Measurements from ENCODE around the gene USP49.
A peak's percentile ranks its signal among the peaks of the same experiment; 100 is the strongest.

The USP49 gene

DNA sequence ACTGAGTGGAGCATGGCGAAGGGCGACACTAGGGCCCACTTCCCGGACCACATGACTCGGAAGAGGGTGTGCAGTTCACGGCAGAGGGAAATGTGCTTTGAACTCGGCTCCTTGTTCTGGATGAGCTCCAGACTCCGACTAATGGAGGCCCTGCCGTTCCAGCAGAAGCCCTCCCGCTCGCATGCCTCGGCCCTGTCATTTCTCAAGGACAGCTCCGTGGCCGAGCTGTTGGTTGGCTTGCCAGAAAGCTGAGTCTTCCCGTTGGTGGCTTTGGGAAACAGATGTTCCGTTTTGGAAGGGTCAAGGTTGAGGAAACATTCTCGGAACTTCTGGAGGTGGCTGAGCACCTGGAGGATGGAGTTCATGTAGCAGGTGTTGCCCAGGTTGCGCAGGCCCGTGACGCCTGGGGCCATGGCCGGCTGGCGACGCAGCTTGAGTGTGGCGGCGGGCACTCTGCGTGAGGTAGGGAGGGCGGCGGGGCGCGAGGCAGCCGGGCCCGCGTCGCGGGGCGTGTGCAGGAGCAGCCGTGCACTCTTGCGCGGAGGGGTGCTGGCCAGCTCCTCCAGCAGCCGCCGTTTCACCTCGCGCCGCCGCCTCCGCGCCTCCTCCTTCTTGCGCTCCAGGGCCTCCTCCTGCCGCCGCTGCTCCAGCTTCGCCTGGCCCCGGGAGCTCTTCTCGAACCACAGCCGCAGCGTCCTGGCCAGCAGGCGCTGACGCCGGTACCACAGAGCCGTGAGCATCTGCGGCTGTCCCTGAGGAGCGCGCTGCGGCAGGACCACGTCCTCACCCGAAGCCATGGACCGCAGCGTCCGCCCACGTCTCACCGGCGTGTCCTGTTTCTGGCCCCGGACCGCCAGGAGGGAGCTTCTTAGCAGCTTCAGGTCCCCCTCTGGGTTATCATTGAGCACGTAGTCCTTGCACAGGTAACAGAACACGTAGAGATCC lies 89.1 kb downstream of the USP49 start:
- no peak for DNase-seq

DNA sequence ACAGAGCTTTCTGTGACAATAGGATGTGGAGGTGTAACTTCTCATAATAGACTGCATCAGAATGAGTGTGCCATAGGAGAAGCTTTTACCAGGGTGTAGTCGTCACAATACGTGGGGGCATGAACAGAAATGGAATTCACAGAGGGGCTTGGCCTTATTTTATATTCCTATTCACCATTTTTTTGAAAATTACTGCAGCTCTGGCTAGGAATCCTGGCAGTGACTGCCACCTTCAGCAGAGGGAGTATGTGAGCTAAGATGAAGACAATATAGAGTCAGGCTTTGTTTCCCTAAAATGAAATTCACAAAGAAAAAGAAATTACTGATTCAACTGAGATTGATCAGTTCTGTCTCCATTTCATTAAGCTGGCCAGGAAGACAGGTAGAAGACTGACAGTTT lies 93.8 kb downstream of the USP49 start:
- no peak for DNase-seq

DNA sequence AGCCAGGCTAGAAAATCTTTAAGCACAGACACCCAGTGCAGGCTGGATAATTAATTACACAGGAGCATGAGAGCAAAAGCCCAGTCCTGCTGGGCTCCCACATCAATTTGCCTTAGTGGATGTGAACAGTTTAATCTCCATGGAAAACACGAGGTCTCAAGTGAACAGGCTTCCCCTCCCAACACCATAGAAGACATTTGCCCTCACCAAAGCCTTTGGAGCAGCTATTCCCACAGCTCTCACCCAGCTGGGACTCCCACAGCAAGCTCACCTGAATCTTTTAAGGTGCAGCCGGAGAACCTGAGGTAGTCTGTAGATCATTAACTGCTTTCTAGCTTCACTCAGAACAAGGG lies 95.6 kb downstream of the USP49 start:
- no peak for DNase-seq

DNA sequence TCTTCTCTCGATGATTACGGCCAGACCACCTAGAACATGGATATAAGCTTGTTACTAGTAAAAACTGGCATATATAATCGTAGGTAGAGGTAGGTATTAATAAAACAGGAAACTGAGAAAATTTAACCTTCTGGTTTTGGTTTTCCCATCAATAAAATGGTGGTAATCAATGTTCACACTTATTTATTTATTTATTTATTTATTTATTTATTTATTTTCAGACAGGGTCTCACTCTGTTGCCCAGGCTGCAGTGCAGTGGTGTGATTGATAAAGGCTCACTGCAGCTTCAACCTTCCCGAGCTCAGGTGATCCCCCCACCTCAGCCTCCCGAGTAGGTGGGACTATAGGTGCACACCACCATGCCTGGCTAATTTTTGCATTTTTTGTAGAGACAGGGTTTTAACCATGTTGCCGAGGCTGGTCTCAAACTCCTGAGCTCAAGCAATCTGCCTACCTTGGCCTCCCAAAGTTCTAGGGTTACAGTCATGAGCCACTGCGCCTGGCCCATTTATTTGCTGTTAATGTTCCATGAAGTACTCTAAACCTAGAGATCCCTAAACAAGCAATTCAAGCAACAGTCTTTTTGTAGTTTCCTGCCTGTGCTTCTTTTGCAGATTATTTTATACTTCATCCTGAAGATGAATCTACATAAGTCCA lies 96.1 kb downstream of the USP49 start:
- DNase-seq = no peak

DNA sequence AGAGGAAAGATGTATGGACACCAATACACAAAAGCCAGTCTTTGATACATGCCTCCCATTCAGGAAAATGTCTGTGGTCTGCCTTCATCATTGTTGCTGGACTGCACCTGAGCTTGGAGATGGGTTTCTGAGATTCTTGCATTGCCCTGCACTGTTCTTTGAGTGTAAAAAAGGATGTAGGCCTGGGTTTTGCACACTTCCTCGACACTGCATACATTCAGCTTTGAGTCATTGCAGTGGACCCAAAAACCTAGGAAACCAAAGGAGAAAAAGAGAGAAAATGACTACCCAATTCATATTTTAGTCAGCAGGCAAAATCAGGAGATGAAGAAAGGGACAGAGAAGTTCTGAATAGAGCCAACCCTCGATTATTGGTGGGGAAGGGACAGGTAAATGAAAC lies 98.7 kb downstream of the USP49 start:
- DNase-seq = no peak

DNA sequence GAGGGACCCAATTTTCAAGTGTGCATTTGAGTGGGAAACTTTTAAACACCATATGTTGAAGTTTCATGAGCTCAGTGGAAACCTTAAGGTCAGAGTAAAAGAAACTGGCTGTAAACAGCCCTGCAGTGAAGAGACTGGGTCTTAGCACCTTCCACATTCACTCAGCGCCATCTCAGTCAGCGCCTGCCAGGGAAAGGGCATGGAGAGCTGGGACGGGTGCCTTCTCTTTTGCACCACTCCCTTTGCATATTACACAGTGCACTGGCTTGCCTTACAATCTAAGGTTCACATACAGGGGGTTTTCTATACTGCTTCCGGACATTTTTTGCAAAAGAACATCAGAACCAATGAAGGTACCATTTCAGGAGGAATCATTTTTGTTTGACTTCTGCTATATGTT lies 103.2 kb downstream of the USP49 start:
- DNase-seq = no peak

DNA sequence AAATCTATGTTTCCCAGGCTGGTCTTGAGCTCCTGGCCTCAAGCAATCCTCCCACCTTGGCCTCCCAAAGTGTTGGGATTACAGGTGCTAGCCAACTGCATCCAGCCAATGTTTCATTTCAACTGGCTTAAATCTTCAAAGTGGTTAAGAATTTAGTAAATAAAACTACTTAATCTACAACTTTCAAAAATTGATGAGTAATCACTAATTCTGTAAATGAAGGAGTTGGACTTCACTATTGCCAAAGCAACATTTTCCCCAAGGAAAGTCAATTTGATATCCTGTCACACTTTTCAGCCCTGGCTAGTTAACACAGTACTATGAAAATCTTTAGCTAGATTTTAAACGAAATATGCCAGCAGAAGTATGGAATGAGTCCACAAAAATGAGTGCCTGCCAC lies 103.9 kb downstream of the USP49 start:
- no peak for DNase-seq

DNA sequence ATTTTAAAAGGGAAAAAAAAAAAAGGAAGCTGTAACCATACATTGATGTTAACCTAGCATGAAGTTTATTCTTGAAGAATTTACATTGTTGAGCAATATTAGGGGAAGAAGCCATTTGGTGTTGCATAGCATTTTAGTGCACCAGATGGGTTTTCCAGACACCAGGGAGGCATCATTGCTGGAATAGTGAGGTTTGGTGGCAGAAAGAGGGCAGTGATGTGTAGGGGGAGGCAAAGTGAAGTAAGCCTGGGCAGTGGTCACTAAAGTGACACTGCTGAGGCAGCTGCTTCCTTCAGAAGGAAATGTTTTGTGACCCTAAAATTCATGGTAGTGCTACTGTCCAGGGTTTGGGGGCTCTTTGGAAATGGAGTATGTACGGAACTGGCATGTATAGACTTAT lies 105.1 kb downstream of the USP49 start:
- no peak for DNase-seq

DNA sequence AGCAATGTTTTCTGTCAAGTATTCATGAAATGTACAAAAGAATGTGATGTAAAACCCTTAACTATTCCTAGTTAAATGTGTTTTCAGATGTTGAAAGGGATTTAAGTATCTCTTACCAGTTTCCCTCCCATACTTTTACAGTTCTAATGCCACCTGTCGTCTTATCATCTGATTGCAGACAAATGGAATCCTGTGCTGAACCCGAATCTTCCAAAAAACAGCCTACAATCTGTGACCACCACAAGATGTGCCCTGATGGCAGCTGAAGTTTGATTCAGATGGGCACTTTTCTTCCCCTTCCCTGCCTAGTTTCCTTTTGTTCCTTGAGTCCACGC lies 105.8 kb downstream of the USP49 start:
- DNase-seq = no peak

DNA sequence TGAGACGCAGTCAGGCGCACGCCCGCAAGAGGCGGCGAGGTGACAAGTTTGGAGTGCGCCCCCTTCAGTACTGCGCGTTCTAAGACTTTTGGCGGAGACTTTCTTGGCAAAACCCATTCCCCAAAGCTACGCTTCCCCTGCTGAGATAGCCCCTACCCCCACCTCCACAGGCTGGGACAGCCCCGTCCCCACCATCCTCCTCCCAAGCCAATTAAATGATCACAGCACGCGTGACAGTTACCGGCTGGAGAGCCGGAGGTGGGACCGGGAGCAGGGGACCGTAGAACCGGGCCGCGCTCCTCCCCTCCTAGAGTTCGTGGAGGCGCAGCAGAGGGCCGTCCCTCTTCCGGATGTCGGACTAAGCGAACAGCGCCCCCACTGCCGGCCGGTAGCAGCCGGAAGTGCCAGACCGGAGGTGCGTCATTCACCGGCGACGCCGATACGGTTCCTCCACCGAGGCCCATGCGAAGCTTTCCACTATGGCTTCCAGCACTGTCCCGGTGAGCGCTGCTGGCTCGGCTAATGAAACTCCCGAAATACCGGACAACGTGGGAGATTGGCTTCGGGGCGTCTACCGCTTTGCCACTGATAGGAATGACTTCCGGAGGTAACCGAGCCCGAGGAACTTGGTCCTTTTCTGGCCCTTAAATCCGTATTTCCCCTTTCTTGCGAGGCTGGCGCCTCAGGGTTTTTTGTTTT lies 107.8 kb downstream of the USP49 start, which contains the start of gene TOMM6:
Gene TOMM6, plus strand, starts transcription at position 476 of the 699 bp plus-strand sequence. Its CDS starts 4 bp downstream, at position 480.
- DNase-seq = peak; percentile 96

DNA sequence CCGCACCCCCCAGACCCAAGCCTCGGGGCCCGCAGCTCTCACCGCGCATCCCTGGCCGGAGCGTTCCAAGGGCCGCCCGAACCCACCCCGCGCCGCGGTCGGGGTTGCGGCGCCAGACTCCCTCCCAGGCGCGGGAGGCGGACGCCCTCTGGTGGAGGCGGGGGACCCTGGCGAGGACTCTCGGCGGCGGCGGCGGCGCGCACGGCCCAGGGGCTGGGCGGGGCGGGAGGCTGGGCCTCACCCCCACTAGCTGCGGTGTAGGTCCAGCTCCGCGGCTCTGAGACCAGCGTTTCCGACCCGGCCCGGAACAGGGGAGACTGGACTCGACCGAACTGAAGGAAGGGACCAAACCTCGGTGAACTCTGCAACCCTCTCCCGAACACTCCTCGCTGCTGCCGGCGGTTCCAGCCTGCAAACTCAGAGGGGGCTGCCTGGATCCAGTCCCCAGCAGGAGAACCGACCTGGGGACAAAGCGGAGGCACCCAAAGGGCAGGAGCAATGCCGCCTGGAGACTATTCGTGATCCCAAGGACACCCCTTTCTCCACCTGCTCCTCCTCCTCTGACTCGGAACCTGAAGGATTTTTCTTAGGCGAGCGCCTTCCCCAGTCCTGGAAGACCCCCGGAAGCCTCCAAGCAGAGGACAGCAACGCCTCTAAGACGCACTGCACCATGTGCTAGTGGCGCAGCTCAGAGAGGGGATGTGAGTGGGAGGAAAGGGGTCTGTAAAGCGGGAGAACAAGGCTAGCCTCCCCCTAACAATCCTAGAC lies 108.5 kb downstream of the USP49 start:
- DNase-seq = peak; percentile 89

DNA sequence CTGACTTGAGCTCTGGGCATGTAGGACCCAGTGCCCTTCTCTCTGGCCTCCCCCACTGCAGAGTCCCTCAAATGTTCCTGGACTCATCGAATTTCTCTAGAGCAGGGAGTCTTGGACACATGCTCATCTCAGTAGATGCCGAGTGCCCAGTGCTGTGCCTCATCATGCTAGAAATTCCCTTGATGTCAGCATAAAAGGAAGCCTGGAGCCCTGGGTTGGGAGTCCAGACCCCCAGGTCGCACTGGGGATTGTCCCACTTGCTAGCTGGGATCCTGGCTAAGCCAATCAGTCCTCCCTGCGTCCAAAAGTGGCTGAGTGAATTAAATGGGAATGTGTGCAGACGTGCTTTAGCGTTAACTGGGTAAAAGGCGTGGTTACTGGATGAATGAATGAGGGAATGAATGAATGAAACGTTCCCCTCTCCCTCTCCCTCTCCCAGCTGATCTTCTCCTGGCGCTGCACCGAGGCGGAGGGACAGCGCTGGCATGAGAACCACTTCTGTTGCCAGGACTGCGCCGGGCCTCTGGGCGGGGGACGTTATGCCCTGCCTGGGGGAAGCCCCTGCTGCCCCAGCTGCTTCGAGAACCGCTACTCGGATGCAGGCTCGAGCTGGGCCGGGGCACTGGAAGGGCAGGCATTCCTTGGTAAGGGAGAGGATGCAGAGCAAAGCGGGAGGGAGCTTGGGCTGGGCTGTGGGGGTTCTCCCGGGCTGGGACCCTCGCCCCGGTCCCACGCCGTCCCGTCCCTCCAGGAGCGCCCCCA lies 109.3 kb downstream of the USP49 start:
- DNase-seq = no peak

DNA sequence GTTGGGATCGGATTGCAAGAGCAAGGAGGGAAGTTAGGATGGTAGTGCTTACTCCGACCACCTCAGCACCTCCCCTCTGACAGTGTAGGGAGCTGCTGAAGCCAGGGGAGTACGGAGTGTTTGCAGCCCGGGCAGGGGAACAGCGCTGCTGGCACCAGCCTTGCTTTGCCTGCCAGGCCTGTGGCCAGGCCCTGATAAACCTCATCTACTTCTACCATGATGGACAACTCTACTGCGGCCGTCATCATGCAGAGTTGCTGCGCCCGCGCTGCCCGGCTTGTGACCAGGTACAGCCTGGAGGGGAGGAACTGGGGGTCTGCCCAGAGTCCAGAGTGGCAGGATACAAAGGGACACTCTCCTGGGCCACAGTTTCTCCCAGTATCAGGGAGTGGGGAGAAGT lies 109.9 kb downstream of the USP49 start:
- DNase-seq = no peak

DNA sequence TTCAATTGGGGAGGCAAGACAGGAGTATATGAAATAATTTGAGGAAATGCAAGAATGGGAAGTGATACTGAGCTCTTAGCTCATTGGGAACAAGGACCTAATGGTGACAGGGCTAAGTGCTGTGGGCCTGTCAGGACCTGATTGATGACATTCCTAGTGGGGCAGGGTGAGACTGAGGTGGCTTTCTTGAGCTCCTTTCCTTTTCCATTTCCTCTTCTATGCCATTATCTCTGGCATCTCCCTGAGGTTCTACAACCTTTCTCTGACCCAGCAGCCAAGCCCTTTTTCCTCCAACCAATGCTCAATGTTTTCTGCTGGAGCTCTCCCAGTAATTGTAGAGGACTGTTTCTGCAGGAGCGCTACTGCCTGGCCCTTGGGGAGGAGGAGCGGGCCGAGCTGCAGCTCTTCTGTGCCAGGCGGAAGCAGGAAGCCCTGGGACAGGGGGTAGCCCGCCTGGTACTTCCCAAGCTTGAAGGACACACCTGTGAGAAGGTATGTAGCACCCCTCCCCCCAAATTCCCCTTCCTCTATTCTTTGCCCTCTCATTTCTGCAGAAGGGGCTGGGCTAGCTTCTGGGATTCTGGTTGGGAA lies 110.5 kb downstream of the USP49 start:
- no peak for DNase-seq

DNA sequence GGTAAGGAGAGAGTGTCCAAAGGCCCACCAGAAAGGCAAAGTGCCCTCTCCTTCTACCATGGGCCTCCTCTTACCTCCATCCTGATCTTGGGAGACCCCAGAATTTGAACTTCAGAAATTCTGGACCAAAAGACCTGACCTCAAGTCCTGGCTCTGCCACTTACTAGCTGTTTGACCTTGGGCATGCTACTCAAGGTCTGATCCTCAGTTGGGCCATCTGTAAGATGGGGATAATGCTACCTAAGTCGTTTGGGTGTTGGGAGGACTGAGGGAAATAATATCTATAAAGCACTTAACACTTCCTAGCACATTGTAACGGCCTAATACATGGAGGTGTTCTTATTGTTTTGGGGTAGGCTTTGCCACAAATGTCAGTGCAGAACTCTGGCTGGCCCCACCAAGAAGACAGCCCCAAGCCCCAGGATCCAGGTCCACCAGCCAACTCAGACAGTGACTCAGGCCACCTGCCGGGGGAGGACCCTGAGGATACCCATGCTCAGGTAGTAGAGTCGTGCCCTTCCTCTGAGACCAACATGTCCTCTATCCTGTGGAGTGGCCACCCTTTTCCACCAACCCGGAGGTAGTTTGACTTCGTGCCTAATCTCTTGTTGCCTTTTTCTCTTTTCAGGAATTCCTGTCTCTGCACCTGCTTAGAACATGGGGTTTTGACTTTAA lies 111.9 kb downstream of the USP49 start:
- no peak for DNase-seq

DNA sequence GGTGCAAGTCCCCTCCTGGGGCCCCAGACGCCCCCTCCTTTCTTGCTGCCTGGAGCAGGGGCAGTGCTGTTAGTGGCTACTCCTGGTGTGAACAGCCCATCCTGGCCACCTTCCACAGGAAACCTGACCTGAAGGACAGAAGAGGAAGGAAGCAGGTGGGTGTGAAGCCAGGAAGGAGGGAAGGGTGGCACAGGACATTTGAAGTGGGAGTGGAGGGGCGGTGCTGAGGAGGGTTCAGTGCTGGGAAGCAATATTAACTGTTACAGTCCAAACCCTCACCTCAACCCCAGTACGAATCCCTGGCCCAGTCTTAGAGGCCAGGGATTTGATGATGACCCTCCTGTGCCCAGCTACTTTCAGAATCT lies 113.8 kb downstream of the USP49 start:
- no peak for DNase-seq

DNA sequence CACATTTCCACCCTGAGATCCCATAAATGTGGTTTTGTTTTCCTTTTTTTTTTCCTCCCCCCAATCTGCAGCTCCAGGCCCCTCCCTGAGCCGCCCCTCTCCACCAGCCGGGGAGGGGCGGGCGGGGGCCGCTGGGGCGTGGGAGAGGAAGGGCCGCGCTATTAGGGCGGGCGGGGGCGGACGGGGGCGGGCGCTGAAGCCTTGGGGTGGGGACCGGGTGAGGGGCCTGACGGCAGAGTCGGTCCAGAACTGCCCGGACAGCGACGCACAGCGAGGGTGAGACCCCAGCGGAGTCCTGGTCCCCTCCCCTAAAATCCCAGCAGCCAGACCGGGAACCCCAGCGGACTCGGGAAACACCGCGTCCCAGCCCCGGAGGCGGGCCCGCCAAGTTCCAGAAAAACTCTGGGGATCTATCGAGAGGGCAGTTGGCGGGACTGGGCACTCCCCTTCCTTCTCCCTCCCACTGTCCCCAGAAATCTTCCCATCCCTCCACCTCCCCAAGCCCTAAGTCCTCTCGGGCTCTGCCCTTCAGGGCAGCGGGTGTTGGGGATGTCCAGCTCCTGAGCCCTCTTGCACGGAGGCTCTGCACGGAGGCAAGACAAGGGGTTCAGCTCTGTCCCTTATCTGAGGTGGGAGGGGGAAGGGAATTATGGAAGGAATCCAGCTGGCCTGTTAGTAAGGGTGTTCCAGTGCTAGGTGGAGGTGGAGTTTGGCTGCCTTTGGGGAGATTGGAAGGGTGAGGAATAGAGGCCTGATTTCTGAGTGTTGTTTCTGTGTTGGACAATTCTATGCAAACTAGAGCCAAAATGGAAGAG lies 114.4 kb downstream of the USP49 start, which contains the start of gene PRICKLE4:
Gene PRICKLE4, plus strand, starts transcription at position 232 of the 815 bp plus-strand sequence. CDS start 2,692 bp downstream, outside the sequence.
- no peak for DNase-seq

DNA sequence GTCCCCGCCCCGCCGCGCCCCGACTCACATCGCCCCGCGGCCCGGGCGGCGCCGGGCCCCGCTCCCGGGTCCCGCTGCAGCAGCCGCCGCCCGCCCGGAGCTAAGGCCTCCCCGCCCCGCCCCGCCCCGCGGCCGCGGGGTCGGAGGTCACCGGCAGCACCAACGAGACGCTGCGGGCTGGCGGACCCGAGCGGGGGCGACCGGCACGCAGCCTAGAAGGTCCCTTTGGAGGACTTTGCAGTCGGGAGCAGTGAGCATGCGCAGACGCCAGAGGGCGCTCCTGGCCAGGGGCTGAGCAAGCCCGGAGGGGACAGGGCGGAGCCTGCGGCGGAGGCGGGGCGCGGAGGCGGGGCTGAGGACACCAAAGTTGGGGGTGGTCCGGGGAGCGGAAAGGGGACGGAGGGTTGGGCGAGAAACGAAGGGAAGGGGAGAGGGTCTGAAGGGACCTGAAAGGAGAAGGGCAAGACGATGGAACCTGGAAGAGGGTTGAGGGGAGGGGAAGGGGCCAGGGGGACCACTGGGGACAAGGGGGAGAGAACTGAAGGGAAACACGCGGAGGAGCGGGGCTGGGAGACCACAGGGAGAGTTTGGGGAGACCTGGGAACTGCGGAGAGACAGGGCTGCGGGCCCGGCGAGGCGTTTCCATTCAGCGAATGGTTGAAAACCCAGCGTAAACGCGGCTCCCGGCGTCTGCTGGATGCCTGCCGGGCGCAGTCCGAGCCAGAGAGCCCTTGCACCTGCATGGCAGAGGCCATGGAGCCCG lies 115.2 kb downstream of the USP49 start, which contains the start of gene FRS3:
Gene FRS3, minus strand, starts transcription at position 113 of the 763 bp plus-strand sequence. CDS start 2,913 bp downstream, outside the sequence.
- peak; percentile 99 for DNase-seq

DNA sequence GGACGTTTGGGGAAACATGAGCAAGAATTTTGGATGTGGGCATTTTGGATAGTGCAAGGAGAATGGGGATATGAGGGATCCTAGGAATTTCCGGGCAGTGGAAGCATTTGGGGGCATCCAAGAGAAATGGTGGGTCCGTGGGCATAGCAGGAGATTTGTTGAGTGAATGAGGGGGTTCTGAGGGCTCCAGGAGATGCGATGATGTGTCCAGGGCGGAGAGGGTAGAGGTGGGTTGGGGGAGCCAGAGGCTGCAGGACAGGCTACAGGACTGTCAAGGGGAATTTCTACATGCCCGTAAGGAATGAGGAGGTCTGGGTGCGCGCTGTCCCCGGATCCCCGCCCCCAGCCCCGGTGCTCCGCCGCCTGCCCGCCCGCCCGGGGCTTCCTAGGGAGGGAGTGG lies 115.8 kb downstream of the USP49 start:
- DNase-seq = no peak
